ENCODE data around the gene SSTR4. TPM values are rescaled to one million over a fixed set of nuclear protein-coding genes. Genes with fewer than 3 reads are reported as not detected.
"Not testable (repeated sequence)": the region's sequence is repeated elsewhere in the genome, so short reads cannot be mapped to it uniquely, and the experiment has no call there.

SSTR4 gene
- total RNA-seq, 2 experiments from 2014 or later: not detected

GRCh38 chr20:23021951-23022350, 13.2 kb upstream of the SSTR4 start:
- H3K9me3 Mint-ChIP-seq: no peaks in the 10 kb centered on the region
- no peak overlapping the region for H3K4me3 Mint-ChIP-seq
- ChIA-PET CTCF (no interaction called here), POLR2A (no interaction called here)
- H3K27ac Mint-ChIP-seq: no peak overlapping the region
- H3K36me3 Mint-ChIP-seq: no peaks in the 10 kb centered on the region
- no peak for DNase-seq
- H3K4me1 Mint-ChIP-seq (ENCODE audit: low read depth): no peaks in the 10 kb centered on the region
- intact Hi-C loops (cut with micrococcal nuclease): no loop called here
- no peaks in the 10 kb centered on the region for H3K27me3 Mint-ChIP-seq

GRCh38 chr20:23022849-23023248, 12.3 kb upstream of the SSTR4 start:
- H3K9me3 Mint-ChIP-seq: no peaks in the 10 kb centered on the region
- H3K27ac Mint-ChIP-seq: no peak overlapping the region
- intact Hi-C loops (cut with micrococcal nuclease): no loop called here
- no peak overlapping the region for H3K4me3 Mint-ChIP-seq
- ChIA-PET CTCF (no interaction called here), POLR2A (no interaction called here)
- H3K4me1 Mint-ChIP-seq (ENCODE audit: low read depth): no peaks in the 10 kb centered on the region
- no peaks in the 10 kb centered on the region for H3K36me3 Mint-ChIP-seq
- H3K27me3 Mint-ChIP-seq: no peaks in the 10 kb centered on the region
- DNase-seq: no peak

GRCh38 chr20:23023621-23024177, 11.4 kb upstream of the SSTR4 start:
- CTCF ChIA-PET: no interaction called here
- Mint-ChIP-seq H3K4me1 (ENCODE audit: low read depth) (no peaks in the 10 kb centered on the region), H3K27ac (no peak overlapping the region), H3K27me3 (no peaks in the 10 kb centered on the region), H3K36me3 (no peaks in the 10 kb centered on the region), H3K9me3 (no peaks in the 10 kb centered on the region), H3K4me3 (no peak overlapping the region)
- POLR2A ChIA-PET: no interaction called here
- DNase-seq: no peak
- intact Hi-C loops (cut with micrococcal nuclease): no loop called here

GRCh38 chr20:23024701-23025100, 10.4 kb upstream of the SSTR4 start:
- Mint-ChIP-seq H3K9me3 (no peaks in the 10 kb centered on the region), H3K36me3 (no peaks in the 10 kb centered on the region), H3K4me3 (no peak overlapping the region), H3K4me1 (ENCODE audit: low read depth) (no peaks in the 10 kb centered on the region), H3K27me3 (no peaks in the 10 kb centered on the region), H3K27ac (no peak overlapping the region)
- POLR2A ChIA-PET: no interaction called here
- CTCF ChIA-PET: no interaction called here
- DNase-seq: no peak
- intact Hi-C loops (cut with micrococcal nuclease): no loop called here

- H3K36me3 Mint-ChIP-seq; H3K27ac Mint-ChIP-seq; H3K9me3 Mint-ChIP-seq; H3K27me3 Mint-ChIP-seq; CTCF ChIA-PET; H3K4me3 Mint-ChIP-seq; intact Hi-C loops (cut with micrococcal nuclease); H3K4me1 Mint-ChIP-seq (ENCODE audit: low read depth); DNase-seq; POLR2A ChIA-PET: not testable (repeated sequence)
Observed at GRCh38 chr20:23025503-23025902, 9.6 kb upstream of the SSTR4 start.

GRCh38 chr20:23027721-23028120, 7.4 kb upstream of the SSTR4 start:
- intact Hi-C loops (cut with micrococcal nuclease): no loop called here
- DNase-seq: no peak
- Mint-ChIP-seq H3K27me3 (peaks cover 2% of the 10 kb centered on the region), H3K27ac (no peak overlapping the region), H3K9me3 (no peaks in the 10 kb centered on the region), H3K4me1 (ENCODE audit: low read depth) (no peaks in the 10 kb centered on the region), H3K4me3 (no peak overlapping the region), H3K36me3 (no peaks in the 10 kb centered on the region)
- CTCF ChIA-PET: no interaction called here
- POLR2A ChIA-PET: no interaction called here

- Mint-ChIP-seq H3K4me3 (no peak overlapping the region), H3K27me3 (peaks cover 7% of the 10 kb centered on the region), H3K27ac (no peak overlapping the region), H3K4me1 (ENCODE audit: low read depth) (no peaks in the 10 kb centered on the region), H3K36me3 (no peaks in the 10 kb centered on the region), H3K9me3 (no peaks in the 10 kb centered on the region)
- intact Hi-C loops (cut with micrococcal nuclease): no loop called here
- ChIA-PET CTCF (no interaction called here), POLR2A (no interaction called here)
- no peak for DNase-seq
Observed at GRCh38 chr20:23028392-23028791, 6.7 kb upstream of the SSTR4 start.

- intact Hi-C loops (cut with micrococcal nuclease): no loop called here
- H3K27me3 Mint-ChIP-seq: peaks cover 7% of the 10 kb centered on the region
- ChIA-PET CTCF (no interaction called here), POLR2A (no interaction called here)
- H3K36me3 Mint-ChIP-seq: no peaks in the 10 kb centered on the region
- H3K9me3 Mint-ChIP-seq: no peaks in the 10 kb centered on the region
- H3K27ac Mint-ChIP-seq: no peak overlapping the region
- no peaks in the 10 kb centered on the region for H3K4me1 Mint-ChIP-seq (ENCODE audit: low read depth)
- H3K4me3 Mint-ChIP-seq: no peak overlapping the region
- DNase-seq: no peak
Observed at GRCh38 chr20:23029324-23029723, 5.8 kb upstream of the SSTR4 start.

- no peak overlapping the region for H3K4me3 Mint-ChIP-seq
- peaks cover 10% of the 10 kb centered on the region for H3K27me3 Mint-ChIP-seq
- ChIA-PET CTCF (no interaction called here), POLR2A (no interaction called here)
- intact Hi-C loops (cut with micrococcal nuclease): no loop called here
- DNase-seq: no peak
- no peak overlapping the region for H3K27ac Mint-ChIP-seq
- no peaks in the 10 kb centered on the region for H3K36me3 Mint-ChIP-seq
- H3K9me3 Mint-ChIP-seq: no peaks in the 10 kb centered on the region
- H3K4me1 Mint-ChIP-seq (ENCODE audit: low read depth): no peaks in the 10 kb centered on the region
Observed at GRCh38 chr20:23031346-23031745, 3.8 kb upstream of the SSTR4 start.

- no peak overlapping the region for H3K27ac Mint-ChIP-seq
- no peaks in the 10 kb centered on the region for H3K9me3 Mint-ChIP-seq
- H3K4me3 Mint-ChIP-seq: no peak overlapping the region
Observed at GRCh38 chr20:23032056-23032749, 2.9 kb upstream of the SSTR4 start.

GRCh38 chr20:23032750-23033078, 2.4 kb upstream of the SSTR4 start:
- CTCF ChIA-PET: no interaction called here

More at GRCh38 chr20:23032056-23032749, 2.9 kb upstream of the SSTR4 start:
- intact Hi-C loops (cut with micrococcal nuclease): no loop called here
- ChIA-PET CTCF (no interaction called here), POLR2A (no interaction called here)
- H3K36me3 Mint-ChIP-seq: no peaks in the 10 kb centered on the region
- no peak for DNase-seq
- H3K27me3 Mint-ChIP-seq: peaks cover 12% of the 10 kb centered on the region
- H3K4me1 Mint-ChIP-seq (ENCODE audit: low read depth): no peaks in the 10 kb centered on the region

GRCh38 chr20:23033918-23034317, 1.2 kb upstream of the SSTR4 start:
- H3K36me3 Mint-ChIP-seq: no peaks in the 10 kb centered on the region
- POLR2A ChIA-PET: no interaction called here
- CTCF ChIA-PET: no interaction called here

More at GRCh38 chr20:23032750-23033078, 2.4 kb upstream of the SSTR4 start:
- Mint-ChIP-seq H3K36me3 (no peaks in the 10 kb centered on the region), H3K4me3 (no peak overlapping the region), H3K9me3 (no peaks in the 10 kb centered on the region), H3K4me1 (ENCODE audit: low read depth) (no peaks in the 10 kb centered on the region), H3K27ac (no peak overlapping the region), H3K27me3 (peaks cover 12% of the 10 kb centered on the region)
- POLR2A ChIA-PET: no interaction called here
- DNase-seq: no peak
- intact Hi-C loops (cut with micrococcal nuclease): no loop called here

GRCh38 chr20:23035731-23036130, 619 bp downstream of the SSTR4 start:
- intact Hi-C loops (cut with micrococcal nuclease): no loop called here
- no peaks in the 10 kb centered on the region for H3K9me3 Mint-ChIP-seq
- ChIA-PET POLR2A (no interaction called here), CTCF (no interaction called here)
- no peaks in the 10 kb centered on the region for H3K36me3 Mint-ChIP-seq
- no peak for DNase-seq
- peaks cover 19% of the 10 kb centered on the region for H3K27me3 Mint-ChIP-seq
- no peak overlapping the region for H3K27ac Mint-ChIP-seq
- H3K4me3 Mint-ChIP-seq: no peak overlapping the region
- H3K4me1 Mint-ChIP-seq (ENCODE audit: low read depth): no peaks in the 10 kb centered on the region

More at GRCh38 chr20:23033918-23034317, 1.2 kb upstream of the SSTR4 start:
- H3K4me3 Mint-ChIP-seq: no peak overlapping the region
- DNase-seq: no peak
- H3K27me3 Mint-ChIP-seq: peaks cover 12% of the 10 kb centered on the region
- intact Hi-C loops (cut with micrococcal nuclease): no loop called here
- H3K9me3 Mint-ChIP-seq: no peaks in the 10 kb centered on the region
- no peak overlapping the region for H3K27ac Mint-ChIP-seq
- H3K4me1 Mint-ChIP-seq (ENCODE audit: low read depth): no peaks in the 10 kb centered on the region
